B cell (primary cell): ENCODE data around the gene OXER1. TPM values are rescaled to one million over a fixed set of nuclear protein-coding genes. Genes with fewer than 3 reads are reported as not detected.

Source experiments
- ATAC-seq: fragments of 200-7000 bp; cut with Tn5 transposase; one replicate; pipeline ENCODE4 v1.10.0; 2021; ENCODE audit warnings: low read depth, mild to moderate bottlenecking, moderate number of reproducible peaks, moderate library complexity
- CTCF ChIA-PET: fragments of 350-600 bp; sonication (Branson Sonifier 250); formaldehyde crosslinking; loops from one replicate; lab custom pipeline; 2021; ENCODE audit warnings: antibody characterized with exemption, inconsistent platforms; lab: Charles Lee
- POLR2A ChIA-PET: fragments of 350-600 bp; sonication (Branson Sonifier 250); formaldehyde crosslinking; loops from one replicate; lab custom pipeline; 2021; ENCODE audit warnings: antibody characterized with exemption; lab: Charles Lee
- DNase-seq: peaks from one replicate; pipeline ENCODE4 v3.0.0; 2013
- H2AFZ ChIP-seq: 2 replicates; pipeline ENCODE4 v1.6.1; 2012; ENCODE audit warnings: mild to moderate bottlenecking, low read depth, low read length; ENCODE audit not compliant: insufficient read depth, poor library complexity, severe bottlenecking
- H3K27ac ChIP-seq, 2 donors: 1 replicate in 1 of 2; 2 replicates in 1 of 2; pipeline ENCODE4 v1.5.1; 2012 to 2013; ENCODE audit warnings: low read length in 2 of 2, mild to moderate bottlenecking in 2 of 2, moderate library complexity in 1 of 2
- H3K27me3 ChIP-seq, 4 experiments: fragments of 200-600 bp in 1 of 4; sonication (generic) in 1 of 4; replicated peaks in 1 of 4; 1 replicate in 2 of 4; 2 replicates in 2 of 4; pipeline versions ENCODE4 v1.6.1 to v1.7.0; 2013 to 2016; ENCODE audit warnings: low read length in 3 of 4, mild to moderate bottlenecking in 2 of 4, mixed read lengths in 1 of 4, moderate library complexity in 1 of 4; ENCODE audit not compliant: insufficient read depth in 4 of 4, control insufficient read depth in 3 of 4; ENCODE audit errors: control extremely low read depth in 1 of 4
- H3K36me3 ChIP-seq, 2 experiments: replicated peaks in 1 of 2; 1 replicate in 1 of 2; 2 replicates in 1 of 2; pipeline versions ENCODE4 v1.6.1 to v1.7.1; 2013; ENCODE audit warnings: low read length in 1 of 2; ENCODE audit not compliant: insufficient read depth in 2 of 2, control insufficient read depth in 1 of 2; ENCODE audit errors: control extremely low read depth in 1 of 2, extremely low read depth in 1 of 2
- H3K4me1 ChIP-seq, 2 donors: fragments of 200-600 bp in 1 of 2; sonication (generic) in 1 of 2; 1 replicate in 1 of 2; 2 replicates in 1 of 2; pipeline versions ENCODE4 v1.5.1 to v1.6.1; 2013 to 2017; ENCODE audit warnings: low read length in 2 of 2; ENCODE audit not compliant: control insufficient read depth in 2 of 2, insufficient read depth in 2 of 2
- H3K4me2 ChIP-seq: replicated peaks from 2 replicates; pipeline ENCODE3; 2012; ENCODE audit warnings: mild to moderate bottlenecking, low read depth, low read length; ENCODE audit not compliant: poor library complexity, severe bottlenecking
- H3K4me3 ChIP-seq, 5 experiments: fragments of 200-600 bp in 1 of 5; sonication (generic) in 1 of 5; 1 replicate in 3 of 5; 2 replicates in 2 of 5; pipeline versions ENCODE4 v1.5.1 to v1.7.0; 2011 to 2016; ENCODE audit warnings: low read length in 4 of 5, mild to moderate bottlenecking in 4 of 5, low read depth in 2 of 5, control low read depth in 1 of 5, moderate library complexity in 1 of 5; ENCODE audit not compliant: insufficient read depth in 1 of 5; ENCODE audit errors: control extremely low read depth in 1 of 5, extremely low read depth in 1 of 5
- H3K79me2 ChIP-seq: fragments of 200-600 bp; sonication (generic); one replicate; pipeline ENCODE4 v1.6.0; 2016; ENCODE audit warnings: low read length; ENCODE audit not compliant: control insufficient read depth, insufficient read depth
- H3K9ac ChIP-seq: fragments of 200-600 bp; sonication (generic); 2 replicates; pipeline ENCODE4 v1.6.1; 2017; ENCODE audit warnings: mild to moderate bottlenecking, low read length, moderate library complexity
- H3K9me3 ChIP-seq, 3 donors: one replicate each; pipeline versions ENCODE4 v1.6.1 to v1.7.1; 2013; ENCODE audit warnings: low read length in 2 of 3; ENCODE audit not compliant: control insufficient read depth in 2 of 3, insufficient read depth in 1 of 3; ENCODE audit errors: control extremely low read depth in 1 of 3
- H4K20me1 ChIP-seq: 2 replicates; pipeline ENCODE4 v1.6.0; 2012; ENCODE audit warnings: mild to moderate bottlenecking, low read length; ENCODE audit not compliant: insufficient read depth, control insufficient read depth, poor library complexity, severe bottlenecking
- H3K27ac Mint-ChIP-seq: one replicate; pipeline ENCODE4 v1.8.0; 2021; ENCODE audit warnings: mixed read lengths
- H3K27me3 Mint-ChIP-seq: one replicate; pipeline ENCODE4 v1.8.0; 2021; ENCODE audit warnings: mixed read lengths
- H3K4me1 Mint-ChIP-seq: one replicate; pipeline ENCODE4 v1.8.0; 2021; ENCODE audit warnings: mixed read lengths
- H3K4me3 Mint-ChIP-seq: one replicate; pipeline ENCODE4 v1.8.0; 2021; ENCODE audit warnings: mixed read lengths
- H3K9me3 Mint-ChIP-seq: one replicate; pipeline ENCODE4 v1.8.0; 2022; ENCODE audit warnings: mixed read lengths; ENCODE audit not compliant: insufficient read depth
- EZH2 ChIP-seq: IDR thresholded peaks from 2 replicates; pipeline ENCODE4 v1.6.1; 2012; ENCODE audit warnings: borderline replicate concordance, low read depth, mild to moderate bottlenecking, moderate library complexity, low read length; ENCODE audit not compliant: insufficient read depth, poor library complexity, severe bottlenecking
- WGBS: methylation state at CpG from one replicate; pipeline ENCODE4 v1.1.5; 2013; ENCODE audit warnings: missing lambda C conversion rate; ENCODE audit not compliant: insufficient coverage; 5-methylcytosine and 5-hydroxymethylcytosine counted together
- intact Hi-C: fragments of 100-400 bp; cut with micrococcal nuclease; formaldehyde crosslinking; loops from one replicate; pipeline ENCODE4 v1.10.0; 2022
- polyA plus RNA-seq: library from polyadenylated mRNA; depleted of rRNA; stranded (reverse); fragments of >200 nt; gene quantifications from 2 replicates; pipeline ENCODE4 v1.2.3, GENCODE V29; 2012
- total RNA-seq, 2 donors: library from RNA; stranded (reverse); fragments of 120-200 nt in 1 of 2; gene quantifications; 1 replicate in 1 of 2; 2 replicates in 1 of 2; pipeline versions ENCODE4 v1.2.3 to v1.2.4, GENCODE V29; 2013 to 2022
- TF ChIP-seq, protein P1 (sequence below): fragments of 200-600 bp; IDR thresholded peaks from one replicate; pipeline ENCODE4 v1.8.0; 2022; ENCODE audit warnings: antibody characterized with exemption, mild to moderate bottlenecking

Gene OXER1
- total and polyA plus RNA-seq, 2 donors (not counting 1 experiment from before 2014, with no cell fraction given): 3.2 to 3.3 TPM

DNA sequence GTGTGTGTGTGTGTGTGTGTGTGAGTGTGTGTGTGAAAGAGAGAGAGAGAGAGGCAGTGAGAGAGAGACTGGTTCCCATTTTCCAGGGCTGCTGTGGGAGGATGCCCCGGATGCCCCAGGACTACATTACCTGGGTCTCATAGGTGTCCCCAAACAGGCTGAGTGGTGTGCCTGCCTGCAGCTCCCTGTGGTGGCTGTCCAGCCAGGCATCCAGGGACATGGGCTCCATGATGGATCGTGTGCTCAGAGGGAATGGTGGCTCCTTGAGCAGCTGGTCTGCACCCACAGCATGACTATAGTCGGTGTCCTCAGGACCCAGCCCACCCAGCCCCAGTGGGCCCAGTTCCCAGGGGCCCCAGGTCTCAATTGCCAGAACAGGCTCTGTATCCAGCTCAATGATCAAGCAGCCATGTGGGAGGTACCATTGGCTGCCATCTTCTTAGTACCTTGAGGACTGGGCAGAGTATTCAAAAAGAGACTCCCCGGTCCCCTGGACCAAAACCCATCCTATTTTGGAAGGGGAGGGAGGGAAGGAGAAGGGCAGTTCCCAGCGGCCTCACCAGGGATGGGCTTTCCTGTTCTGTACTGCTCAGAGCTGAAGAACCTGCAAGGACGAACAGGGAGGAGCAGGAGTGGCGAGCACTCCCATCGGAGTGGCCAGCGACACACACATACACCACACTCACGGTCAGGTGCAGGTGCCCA lies 5.8 kb upstream of the OXER1 start:
- DNase-seq: no peak
- ATAC-seq: no peak
- POLR2A ChIA-PET: no interaction called here
- no peak overlapping the region for H3K27ac ChIP-seq
- Mint-ChIP-seq H3K27ac (no peak overlapping the region), H3K27me3 (no peaks in the 10 kb centered on the region), H3K4me3 (no peak overlapping the region), H3K9me3 (no peaks in the 10 kb centered on the region), H3K4me1 (peaks cover 1% of the 10 kb centered on the region)
- no peaks in the 10 kb centered on the region for H3K27me3 ChIP-seq
- no peak overlapping the region for H2AFZ ChIP-seq
- H3K4me2 ChIP-seq: no peak overlapping the region
- WGBS: 97% methylated on average over 8 of the region's 10 CpGs
- intact Hi-C loops: no loop called here
- CTCF ChIA-PET: interaction anchor here (1.4 to 1.6 kb wide), 2 partner anchors 15 to 17 kb away, joined by 3 to 5 read pairs; no protein-coding TSS in a partner anchor
- no peaks in the 10 kb centered on the region for H3K36me3 ChIP-seq
- H3K4me3 ChIP-seq: no peak overlapping the region
- H3K79me2 ChIP-seq: no peaks in the 10 kb centered on the region
- H3K9ac ChIP-seq: no peak overlapping the region
- no peaks in the 10 kb centered on the region for H4K20me1 ChIP-seq
- no peaks in the 10 kb centered on the region for H3K9me3 ChIP-seq
- TF ChIP-seq, protein P1, sequence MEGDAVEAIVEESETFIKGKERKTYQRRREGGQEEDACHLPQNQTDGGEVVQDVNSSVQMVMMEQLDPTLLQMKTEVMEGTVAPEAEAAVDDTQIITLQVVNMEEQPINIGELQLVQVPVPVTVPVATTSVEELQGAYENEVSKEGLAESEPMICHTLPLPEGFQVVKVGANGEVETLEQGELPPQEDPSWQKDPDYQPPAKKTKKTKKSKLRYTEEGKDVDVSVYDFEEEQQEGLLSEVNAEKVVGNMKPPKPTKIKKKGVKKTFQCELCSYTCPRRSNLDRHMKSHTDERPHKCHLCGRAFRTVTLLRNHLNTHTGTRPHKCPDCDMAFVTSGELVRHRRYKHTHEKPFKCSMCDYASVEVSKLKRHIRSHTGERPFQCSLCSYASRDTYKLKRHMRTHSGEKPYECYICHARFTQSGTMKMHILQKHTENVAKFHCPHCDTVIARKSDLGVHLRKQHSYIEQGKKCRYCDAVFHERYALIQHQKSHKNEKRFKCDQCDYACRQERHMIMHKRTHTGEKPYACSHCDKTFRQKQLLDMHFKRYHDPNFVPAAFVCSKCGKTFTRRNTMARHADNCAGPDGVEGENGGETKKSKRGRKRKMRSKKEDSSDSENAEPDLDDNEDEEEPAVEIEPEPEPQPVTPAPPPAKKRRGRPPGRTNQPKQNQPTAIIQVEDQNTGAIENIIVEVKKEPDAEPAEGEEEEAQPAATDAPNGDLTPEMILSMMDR: no peak
- TF ChIP-seq EZH2: no peak
- no peaks in the 10 kb centered on the region for H3K4me1 ChIP-seq

DNA sequence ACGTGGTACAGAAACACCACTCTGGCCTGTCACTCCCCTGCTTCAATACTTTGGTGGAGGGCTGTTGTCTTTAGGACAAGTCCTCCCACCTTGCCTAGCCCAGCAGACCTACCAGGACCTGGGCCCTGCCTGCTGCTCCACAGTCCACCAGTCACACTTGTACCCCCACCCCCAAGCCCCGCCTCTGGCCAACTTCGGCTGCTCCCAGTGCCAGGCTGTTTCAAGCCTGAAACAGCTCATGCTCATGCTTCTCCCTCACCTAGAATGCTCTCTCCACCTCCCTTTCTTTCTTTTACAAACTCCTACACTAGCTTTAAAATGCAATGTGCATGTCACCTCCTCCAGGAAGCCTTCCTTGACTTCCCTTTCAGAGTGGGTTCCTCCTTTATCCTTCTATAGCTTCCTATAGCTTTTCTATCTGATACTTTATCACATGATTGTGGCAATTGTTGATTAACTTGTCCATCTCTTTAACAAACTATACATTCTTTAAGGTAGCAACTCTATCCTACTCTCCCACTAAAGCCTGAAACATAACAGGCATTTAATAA lies 4.8 kb upstream of the OXER1 start:
- TF ChIP-seq, protein P1: no peak
- no peak for TF ChIP-seq EZH2

More for the DNA sequence above, 4.8 kb upstream of the OXER1 start:
- Mint-ChIP-seq H3K4me3 (no peak overlapping the region), H3K4me1 (peaks cover 1% of the 10 kb centered on the region), H3K27me3 (no peaks in the 10 kb centered on the region), H3K9me3 (no peaks in the 10 kb centered on the region), H3K27ac (no peak overlapping the region)
- ChIA-PET CTCF (interaction anchor here (1.0 kb wide), 1 partner anchor 14 kb away, joined by 3 read pairs; no protein-coding TSS in a partner anchor), POLR2A (no interaction called here)
- H3K27ac ChIP-seq: no peak overlapping the region
- no peaks in the 10 kb centered on the region for H3K9me3 ChIP-seq
- no peaks in the 10 kb centered on the region for H3K27me3 ChIP-seq
- no peak overlapping the region for H3K9ac ChIP-seq
- no peak for ATAC-seq
- H2AFZ ChIP-seq: no peak overlapping the region
- WGBS: 96% methylated on average over 2 of the region's 3 CpGs
- no peaks in the 10 kb centered on the region for H3K36me3 ChIP-seq
- no peaks in the 10 kb centered on the region for H3K4me1 ChIP-seq
- intact Hi-C loops: no loop called here
- no peaks in the 10 kb centered on the region for H4K20me1 ChIP-seq
- no peak overlapping the region for H3K4me3 ChIP-seq
- H3K79me2 ChIP-seq: no peaks in the 10 kb centered on the region
- H3K4me2 ChIP-seq: no peak overlapping the region
- DNase-seq: no peak
